Measurements from ENCODE around the gene DTX2.
"Not testable (repeated sequence)": the region's sequence is repeated elsewhere in the genome, so short reads cannot be mapped to it uniquely, and the experiment has no call there.

DNA sequence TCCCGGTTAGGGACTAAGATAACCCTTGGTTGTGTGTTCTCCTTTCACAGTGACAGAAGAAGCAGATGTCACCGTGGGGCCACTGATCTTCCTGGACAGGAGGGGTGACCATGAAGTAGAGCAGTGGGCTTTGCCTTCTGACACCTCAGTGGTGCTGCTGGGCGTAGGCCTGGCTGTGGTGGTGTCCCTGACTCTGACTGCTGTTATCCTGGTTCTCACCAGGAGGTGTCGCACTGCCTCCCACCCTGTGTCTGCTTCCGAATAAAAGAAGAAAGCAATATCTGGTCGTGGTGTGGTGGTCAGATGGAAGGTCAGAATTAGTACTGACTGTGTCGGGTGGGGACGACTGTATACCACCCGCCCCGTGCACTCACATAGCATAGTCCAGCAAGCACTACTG lies 19.7 kb upstream of the DTX2 start:
- TF ChIP-seq, protein P1, sequence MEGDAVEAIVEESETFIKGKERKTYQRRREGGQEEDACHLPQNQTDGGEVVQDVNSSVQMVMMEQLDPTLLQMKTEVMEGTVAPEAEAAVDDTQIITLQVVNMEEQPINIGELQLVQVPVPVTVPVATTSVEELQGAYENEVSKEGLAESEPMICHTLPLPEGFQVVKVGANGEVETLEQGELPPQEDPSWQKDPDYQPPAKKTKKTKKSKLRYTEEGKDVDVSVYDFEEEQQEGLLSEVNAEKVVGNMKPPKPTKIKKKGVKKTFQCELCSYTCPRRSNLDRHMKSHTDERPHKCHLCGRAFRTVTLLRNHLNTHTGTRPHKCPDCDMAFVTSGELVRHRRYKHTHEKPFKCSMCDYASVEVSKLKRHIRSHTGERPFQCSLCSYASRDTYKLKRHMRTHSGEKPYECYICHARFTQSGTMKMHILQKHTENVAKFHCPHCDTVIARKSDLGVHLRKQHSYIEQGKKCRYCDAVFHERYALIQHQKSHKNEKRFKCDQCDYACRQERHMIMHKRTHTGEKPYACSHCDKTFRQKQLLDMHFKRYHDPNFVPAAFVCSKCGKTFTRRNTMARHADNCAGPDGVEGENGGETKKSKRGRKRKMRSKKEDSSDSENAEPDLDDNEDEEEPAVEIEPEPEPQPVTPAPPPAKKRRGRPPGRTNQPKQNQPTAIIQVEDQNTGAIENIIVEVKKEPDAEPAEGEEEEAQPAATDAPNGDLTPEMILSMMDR (conservative IDR thresholded peaks at IDR 0.05; ENCODE audit: low read depth, low read length) = not testable (repeated sequence)
- not testable (repeated sequence) for TF ChIP-seq EZH2 (IDR thresholded peaks at IDR 0.05; ENCODE audit: low read length, unreplicated experiment); EZH2phosphoT487 (IDR thresholded peaks at IDR 0.05; ENCODE audit: borderline replicate concordance, low read length)
